Neural cell (in vitro differentiated cells): ENCODE results near the gene OR51A7. TPM values are rescaled to one million over a fixed set of nuclear protein-coding genes. Genes with fewer than 3 reads are reported as not detected.

Source experiments
- H2AFZ ChIP-seq: fragments of 200-600, 300-800 bp; sonication (generic), shearing (Covaris generic); 2 replicates; pipeline ENCODE4 v1.6.0; 2014; ENCODE audit warnings: low read depth, mild to moderate bottlenecking, antibody characterized with exemption, low read length, moderate library complexity
- H3F3A ChIP-seq: fragments of 200-600 bp; shearing (Covaris generic); 2 replicates; pipeline ENCODE4 v1.6.1; 2016; ENCODE audit warnings: mild to moderate bottlenecking, moderate library complexity, mixed read lengths, antibody characterized with exemption, low read length; ENCODE audit not compliant: insufficient read depth, poor library complexity, severe bottlenecking
- H3K27ac ChIP-seq: fragments of 200-600, 300-800 bp; sonication (generic), shearing (Covaris generic); 2 replicates; pipeline ENCODE4 v1.5.1; 2014; ENCODE audit warnings: mild to moderate bottlenecking, low read length, moderate library complexity
- H3K27me3 ChIP-seq: fragments of 300-800, 200-600 bp; sonication (generic), shearing (Covaris generic); 2 replicates; pipeline ENCODE4 v1.6.0; 2014; ENCODE audit warnings: mild to moderate bottlenecking, low read depth, low read length, moderate library complexity; ENCODE audit not compliant: insufficient read depth
- H3K36me3 ChIP-seq: fragments of 300-800, 200-600 bp; sonication (generic), shearing (Covaris generic); 2 replicates; pipeline ENCODE4 v1.5.1; 2014; ENCODE audit warnings: mild to moderate bottlenecking, antibody characterized with exemption, low read length, moderate library complexity; ENCODE audit not compliant: insufficient read depth
- H3K4me2 ChIP-seq: fragments of 300-800, 200-600 bp; sonication (generic), shearing (Covaris generic); 2 replicates; pipeline ENCODE4 v1.6.0; 2014; ENCODE audit warnings: mild to moderate bottlenecking, low read length
- H3K4me3 ChIP-seq: fragments of 300-800, 200-600 bp; sonication (generic), shearing (Covaris generic); 2 replicates; pipeline ENCODE4 v1.5.1; 2014; ENCODE audit warnings: mild to moderate bottlenecking, low read length, moderate library complexity
- H3K79me2 ChIP-seq: fragments of 200-600 bp; shearing (Covaris generic); replicated peaks from 2 replicates; pipeline ENCODE4 v1.6.0; 2014; ENCODE audit warnings: mild to moderate bottlenecking, low read length, moderate library complexity; ENCODE audit not compliant: insufficient read depth
- H3K9ac ChIP-seq: fragments of 300-800, 200-600 bp; sonication (generic), shearing (Covaris generic); 2 replicates; pipeline ENCODE4 v1.6.1; 2016; ENCODE audit warnings: mild to moderate bottlenecking, low read length, mixed read lengths
- H3K9me2 ChIP-seq: fragments of 200-600 bp; shearing (Covaris generic); 2 replicates; pipeline ENCODE4 v1.6.1; 2016; ENCODE audit warnings: mild to moderate bottlenecking, low read length, mixed read lengths; ENCODE audit not compliant: insufficient read depth
- H3K9me3 ChIP-seq: fragments of 200-600, 300-800 bp; sonication (generic), shearing (Covaris generic); 2 replicates; pipeline ENCODE4 v1.6.1; 2016; ENCODE audit warnings: mild to moderate bottlenecking, mixed run types, low read length, moderate library complexity, mixed read lengths
- H4K20me1 ChIP-seq: fragments of 200-600 bp; shearing (Covaris generic); 2 replicates; pipeline ENCODE4 v1.6.1; 2016; ENCODE audit warnings: mild to moderate bottlenecking, mixed run types; ENCODE audit not compliant: insufficient read depth
- EP300 ChIP-seq: fragments of 450-650 bp; conservative IDR thresholded peaks from 2 replicates; pipeline ENCODE4 v1.6.1; 2014; ENCODE audit warnings: antibody characterized with exemption, mild to moderate bottlenecking, moderate library complexity; ENCODE audit not compliant: poor library complexity, severe bottlenecking
- EZH2 ChIP-seq: fragments of 200-600, 300-800 bp; shearing (Covaris generic), sonication (generic); IDR thresholded peaks from 2 replicates; pipeline ENCODE4 v1.6.1; 2014; ENCODE audit warnings: antibody characterized with exemption, low read length, borderline replicate concordance, mild to moderate bottlenecking; ENCODE audit not compliant: insufficient read depth, poor library complexity, severe bottlenecking
- MXI1 ChIP-seq: fragments of 450-650 bp; conservative IDR thresholded peaks from 2 replicates; pipeline ENCODE4 v1.6.1; 2014; ENCODE audit warnings: antibody characterized with exemption, mild to moderate bottlenecking; ENCODE audit not compliant: poor library complexity, severe bottlenecking
- POLR2AphosphoS5 ChIP-seq: IDR thresholded peaks from 2 replicates; pipeline ENCODE4 v1.6.1; 2012
- RAD21 ChIP-seq: fragments of 450-650 bp; conservative IDR thresholded peaks from 2 replicates; pipeline ENCODE4 v1.6.1; 2014; ENCODE audit warnings: antibody characterized with exemption, mild to moderate bottlenecking, moderate library complexity
- SMC3 ChIP-seq: fragments of 450-650 bp; conservative IDR thresholded peaks from 2 replicates; pipeline ENCODE4 v1.6.1; 2014; ENCODE audit warnings: antibody characterized with exemption, mild to moderate bottlenecking, moderate library complexity; ENCODE audit not compliant: poor library complexity
- TAF1 ChIP-seq: IDR thresholded peaks from 2 replicates; pipeline ENCODE4 v1.6.1; 2012; ENCODE audit warnings: low read depth
- polyA plus RNA-seq: library from polyadenylated mRNA; depleted of rRNA; stranded (reverse); fragments of >200 nt; gene quantifications from 2 replicates; pipeline ENCODE4 v1.2.3, GENCODE V29; 2014
- TF ChIP-seq, protein P1 (sequence below): IDR thresholded peaks from 2 replicates; pipeline ENCODE4 v1.6.1; 2012; ENCODE audit warnings: borderline replicate concordance
- TF ChIP-seq, protein P2 (sequence below): fragments of 450-650 bp; IDR thresholded peaks from 2 replicates; pipeline ENCODE4 v1.5.1; 2014; ENCODE audit warnings: antibody characterized with exemption, mild to moderate bottlenecking, moderate library complexity; ENCODE audit not compliant: poor library complexity, severe bottlenecking

OR51A7 gene
- polyA plus RNA-seq, 1 donor from 2014 or later = not detected

DNA sequence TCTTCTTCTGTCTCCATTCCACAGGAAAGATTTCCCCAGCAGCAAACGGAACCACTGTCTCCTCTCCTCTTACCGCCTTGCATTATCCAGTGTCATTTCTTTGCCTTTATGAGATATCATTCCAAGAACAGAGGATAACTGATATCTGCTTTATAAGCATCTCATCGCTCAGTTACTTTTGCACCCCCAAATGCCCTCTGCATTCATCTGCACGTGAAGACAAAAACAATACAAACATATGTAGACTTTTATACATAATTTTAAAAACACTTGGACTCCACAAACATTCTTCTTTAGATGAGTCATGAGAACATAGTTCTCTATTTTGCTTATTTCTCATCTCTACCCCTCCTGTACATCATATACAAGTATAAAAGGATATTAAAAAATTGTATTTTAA lies 22.4 kb upstream of the OR51A7 start:
- Histone ChIP-seq H3K9ac (no peak overlapping the region), H3K9me2 (no peaks in the 10 kb centered on the region), H3K4me2 (no peak overlapping the region), H3F3A (no peaks in the 10 kb centered on the region), H3K27ac (no peak overlapping the region), H3K4me3 (no peak overlapping the region), H3K79me2 (no peaks in the 10 kb centered on the region), H3K9me3 (no peaks in the 10 kb centered on the region), H4K20me1 (no peaks in the 10 kb centered on the region), H3K27me3 (no peaks in the 10 kb centered on the region), H3K36me3 (no peaks in the 10 kb centered on the region), H2AFZ (no peak overlapping the region)
- TF ChIP-seq RAD21 (no peak), POLR2AphosphoS5 (no peak), EP300 (no peak), TAF1 (no peak), EZH2 (no peak)

DNA sequence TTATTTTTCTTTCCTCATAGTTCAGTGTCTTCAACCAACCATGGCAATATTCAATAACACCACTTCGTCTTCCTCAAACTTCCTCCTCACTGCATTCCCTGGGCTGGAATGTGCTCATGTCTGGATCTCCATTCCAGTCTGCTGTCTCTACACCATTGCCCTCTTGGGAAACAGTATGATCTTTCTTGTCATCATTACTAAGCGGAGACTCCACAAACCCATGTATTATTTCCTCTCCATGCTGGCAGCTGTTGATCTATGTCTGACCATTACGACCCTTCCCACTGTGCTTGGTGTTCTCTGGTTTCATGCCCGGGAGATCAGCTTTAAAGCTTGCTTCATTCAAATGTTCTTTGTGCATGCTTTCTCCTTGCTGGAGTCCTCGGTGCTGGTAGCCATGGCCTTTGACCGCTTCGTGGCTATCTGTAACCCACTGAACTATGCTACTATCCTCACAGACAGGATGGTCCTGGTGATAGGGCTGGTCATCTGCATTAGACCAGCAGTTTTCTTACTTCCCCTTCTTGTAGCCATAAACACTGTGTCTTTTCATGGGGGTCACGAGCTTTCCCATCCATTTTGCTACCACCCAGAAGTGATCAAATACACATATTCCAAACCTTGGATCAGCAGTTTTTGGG lies 21.6 kb upstream of the OR51A7 start, which contains the start of gene OR51T1:
Gene OR51T1, plus strand, starts transcription at position 41 of the 641 bp plus-strand sequence. Its CDS starts 0 bp downstream, at position 41.
- Histone ChIP-seq H3K27me3 (no peaks in the 10 kb centered on the region), H3K4me3 (no peak within 1 kb of the TSS), H2AFZ (no peak within 1 kb of the TSS), H3K79me2 (no peaks in the 10 kb centered on the region), H3K9me2 (no peaks in the 10 kb centered on the region), H3K36me3 (no peaks in the 10 kb centered on the region), H3K9me3 (no peaks in the 10 kb centered on the region), H3K9ac (no peak within 1 kb of the TSS), H4K20me1 (no peaks in the 10 kb centered on the region), H3K27ac (no peak within 1 kb of the TSS), H3F3A (no peaks in the 10 kb centered on the region), H3K4me2 (no peak within 1 kb of the TSS)
- no peak for TF ChIP-seq TAF1
- TF ChIP-seq, protein P1, sequence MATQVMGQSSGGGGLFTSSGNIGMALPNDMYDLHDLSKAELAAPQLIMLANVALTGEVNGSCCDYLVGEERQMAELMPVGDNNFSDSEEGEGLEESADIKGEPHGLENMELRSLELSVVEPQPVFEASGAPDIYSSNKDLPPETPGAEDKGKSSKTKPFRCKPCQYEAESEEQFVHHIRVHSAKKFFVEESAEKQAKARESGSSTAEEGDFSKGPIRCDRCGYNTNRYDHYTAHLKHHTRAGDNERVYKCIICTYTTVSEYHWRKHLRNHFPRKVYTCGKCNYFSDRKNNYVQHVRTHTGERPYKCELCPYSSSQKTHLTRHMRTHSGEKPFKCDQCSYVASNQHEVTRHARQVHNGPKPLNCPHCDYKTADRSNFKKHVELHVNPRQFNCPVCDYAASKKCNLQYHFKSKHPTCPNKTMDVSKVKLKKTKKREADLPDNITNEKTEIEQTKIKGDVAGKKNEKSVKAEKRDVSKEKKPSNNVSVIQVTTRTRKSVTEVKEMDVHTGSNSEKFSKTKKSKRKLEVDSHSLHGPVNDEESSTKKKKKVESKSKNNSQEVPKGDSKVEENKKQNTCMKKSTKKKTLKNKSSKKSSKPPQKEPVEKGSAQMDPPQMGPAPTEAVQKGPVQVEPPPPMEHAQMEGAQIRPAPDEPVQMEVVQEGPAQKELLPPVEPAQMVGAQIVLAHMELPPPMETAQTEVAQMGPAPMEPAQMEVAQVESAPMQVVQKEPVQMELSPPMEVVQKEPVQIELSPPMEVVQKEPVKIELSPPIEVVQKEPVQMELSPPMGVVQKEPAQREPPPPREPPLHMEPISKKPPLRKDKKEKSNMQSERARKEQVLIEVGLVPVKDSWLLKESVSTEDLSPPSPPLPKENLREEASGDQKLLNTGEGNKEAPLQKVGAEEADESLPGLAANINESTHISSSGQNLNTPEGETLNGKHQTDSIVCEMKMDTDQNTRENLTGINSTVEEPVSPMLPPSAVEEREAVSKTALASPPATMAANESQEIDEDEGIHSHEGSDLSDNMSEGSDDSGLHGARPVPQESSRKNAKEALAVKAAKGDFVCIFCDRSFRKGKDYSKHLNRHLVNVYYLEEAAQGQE = no peak
- TF ChIP-seq MXI1 = no peak
- no peak for TF ChIP-seq EP300
- no peak for TF ChIP-seq SMC3

DNA sequence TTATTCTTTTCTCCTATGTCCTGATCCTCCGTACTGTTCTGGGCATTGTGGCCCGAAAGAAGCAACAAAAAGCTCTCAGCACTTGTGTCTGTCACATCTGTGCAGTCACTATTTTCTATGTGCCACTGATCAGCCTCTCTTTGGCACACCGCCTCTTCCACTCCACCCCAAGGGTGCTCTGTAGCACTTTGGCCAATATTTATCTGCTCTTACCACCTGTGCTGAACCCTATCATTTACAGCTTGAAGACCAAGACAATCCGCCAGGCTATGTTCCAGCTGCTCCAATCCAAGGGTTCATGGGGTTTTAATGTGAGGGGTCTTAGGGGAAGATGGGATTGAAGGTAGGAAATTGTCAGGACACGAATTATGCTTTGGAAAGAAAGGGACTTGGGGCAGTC lies 21.0 kb upstream of the OR51A7 start:
- Histone ChIP-seq H3K9ac (no peak overlapping the region), H4K20me1 (no peaks in the 10 kb centered on the region), H3F3A (no peaks in the 10 kb centered on the region), H3K27ac (no peak overlapping the region), H3K9me3 (no peaks in the 10 kb centered on the region), H2AFZ (no peak overlapping the region), H3K4me3 (no peak overlapping the region), H3K9me2 (no peaks in the 10 kb centered on the region), H3K36me3 (no peaks in the 10 kb centered on the region), H3K79me2 (no peaks in the 10 kb centered on the region), H3K4me2 (no peak overlapping the region), H3K27me3 (no peaks in the 10 kb centered on the region)
- TF ChIP-seq, protein P2, sequence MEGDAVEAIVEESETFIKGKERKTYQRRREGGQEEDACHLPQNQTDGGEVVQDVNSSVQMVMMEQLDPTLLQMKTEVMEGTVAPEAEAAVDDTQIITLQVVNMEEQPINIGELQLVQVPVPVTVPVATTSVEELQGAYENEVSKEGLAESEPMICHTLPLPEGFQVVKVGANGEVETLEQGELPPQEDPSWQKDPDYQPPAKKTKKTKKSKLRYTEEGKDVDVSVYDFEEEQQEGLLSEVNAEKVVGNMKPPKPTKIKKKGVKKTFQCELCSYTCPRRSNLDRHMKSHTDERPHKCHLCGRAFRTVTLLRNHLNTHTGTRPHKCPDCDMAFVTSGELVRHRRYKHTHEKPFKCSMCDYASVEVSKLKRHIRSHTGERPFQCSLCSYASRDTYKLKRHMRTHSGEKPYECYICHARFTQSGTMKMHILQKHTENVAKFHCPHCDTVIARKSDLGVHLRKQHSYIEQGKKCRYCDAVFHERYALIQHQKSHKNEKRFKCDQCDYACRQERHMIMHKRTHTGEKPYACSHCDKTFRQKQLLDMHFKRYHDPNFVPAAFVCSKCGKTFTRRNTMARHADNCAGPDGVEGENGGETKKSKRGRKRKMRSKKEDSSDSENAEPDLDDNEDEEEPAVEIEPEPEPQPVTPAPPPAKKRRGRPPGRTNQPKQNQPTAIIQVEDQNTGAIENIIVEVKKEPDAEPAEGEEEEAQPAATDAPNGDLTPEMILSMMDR = no peak
- TF ChIP-seq TAF1 = no peak
- no peak for TF ChIP-seq EP300
- TF ChIP-seq MXI1 = no peak
- no peak for TF ChIP-seq EZH2
- no peak for TF ChIP-seq RAD21
- no peak for TF ChIP-seq SMC3
- TF ChIP-seq POLR2AphosphoS5 = no peak
- TF ChIP-seq, protein P1 = no peak
